MM.1S (cell line): ENCODE results near the gene AUTS2.

Source experiments
- CTCF ChIP-seq: fragments of 300-600 bp; sonication (generic); IDR thresholded peaks from 2 replicates; pipeline ENCODE4 v1.5.1; 2016; ENCODE audit warnings: antibody characterized with exemption, low read length, mixed read lengths
- EZH2 ChIP-seq: fragments of 300-600 bp; sonication (generic); optimal IDR thresholded peaks from 2 replicates; pipeline ENCODE3; 2017; ENCODE audit warnings: low read depth, mild to moderate bottlenecking, antibody characterized with exemption, low read length, mixed read lengths
- EZH2phosphoT487 ChIP-seq: fragments of 300-600 bp; sonication (generic); IDR thresholded peaks from 2 replicates; pipeline ENCODE4 v1.6.1; 2018; ENCODE audit warnings: antibody characterized with exemption, low read length

- peak; percentile 36 for TF ChIP-seq CTCF
- no peak for TF ChIP-seq EZH2
- TF ChIP-seq EZH2phosphoT487, result no peak
Measured at GRCh38 chr7:69932034-69932628, 333.9 kb downstream of the AUTS2 start.
